Measurements from ENCODE around the gene TIMM13. TPM values are rescaled to one million over a fixed set of nuclear protein-coding genes. Genes with fewer than 3 reads are reported as not detected.

Gene TIMM13
- total and polyA plus RNA-seq, 2 donors (not counting 3 experiments of a cell fraction or from before 2014, with no cell fraction given): 154 to 160 TPM

GRCh38 chr19:2413159-2413558 is 14.2 kb downstream of the TIMM13 start:
- peaks cover 0 to 1% of the 10 kb centered on the region in 2 experiments for H3K36me3 ChIP-seq (ENCODE audit: control insufficient read depth in 2 of 2, extremely low read depth in 1 of 2, insufficient read depth in 2 of 2, low read length in 2 of 2)
- no peak overlapping the region for H2AFZ ChIP-seq (ENCODE audit: low read depth, low read length)
- DNase-seq (ENCODE audit: low read depth, low spot score) (no peak), FAIRE-seq (no peak)
- H3K4me3 ChIP-seq (replicated peaks in 1 of 3; ENCODE audit: insufficient read depth in 1 of 3, low read depth in 1 of 3, low read length in 3 of 3): no peak overlapping the region
- H3K9me3 ChIP-seq (replicated peaks; ENCODE audit: control insufficient read depth, insufficient read depth, low read length): no peaks in the 10 kb centered on the region
- dilution Hi-C loops (cut with MboI; ENCODE audit: extremely low pct_ligation_motif_present, low sequenced_read_pairs) (no loop called here), intact Hi-C loops (cut with micrococcal nuclease) (no loop called here)
- H3K4me2 ChIP-seq (ENCODE audit: insufficient read depth, low read length): no peak overlapping the region
- no peaks in the 10 kb centered on the region for H3K79me2 ChIP-seq (ENCODE audit: control insufficient read depth, insufficient read depth, low read length)
- H3K9ac ChIP-seq (replicated peaks; ENCODE audit: extremely low read depth, insufficient read depth, low read length): no peak overlapping the region
- POLR2A ChIA-PET: no interaction called here
- no TSS peak for BruUV-seq (replicated peaks)
- H3K4me1 ChIP-seq (ENCODE audit: control insufficient read depth, extremely low read depth, insufficient read depth, low read length): peaks cover 2% of the 10 kb centered on the region
- H3K27ac ChIP-seq (ENCODE audit: insufficient read depth, low read depth, low read length): no peak overlapping the region
- H4K20me1 ChIP-seq (replicated peaks; ENCODE audit: control insufficient read depth, extremely low read depth, insufficient read depth, low read length): no peaks in the 10 kb centered on the region
- no peak for TF ChIP-seq GATA2 (IDR thresholded peaks at IDR 0.05; ENCODE audit: insufficient read depth, insufficient read length, low read depth, low read length)
- TF ChIP-seq POLR2AphosphoS5 (IDR thresholded peaks at IDR 0.05; ENCODE audit: insufficient read depth, low read depth, low read length): no peak
- no peak for TF ChIP-seq EZH2 (IDR thresholded peaks at IDR 0.05; ENCODE audit: borderline replicate concordance, low read depth, low read length, severe bottlenecking)
- TF ChIP-seq MAX (IDR thresholded peaks at IDR 0.05; ENCODE audit: insufficient read depth, insufficient read length): no peak
- no peak for TF ChIP-seq JUN (IDR thresholded peaks at IDR 0.05; ENCODE audit: borderline replicate concordance, insufficient read depth, insufficient read length, low read depth)
- TF ChIP-seq MYC (IDR thresholded peaks at IDR 0.05; ENCODE audit: low read depth, low read length): no peak
- no peak for TF ChIP-seq FOS (IDR thresholded peaks at IDR 0.05; ENCODE audit: borderline replicate concordance, insufficient read depth, low read length)
- no peak for TF ChIP-seq CTCF (IDR thresholded peaks at IDR 0.05; ENCODE audit: extremely low read depth in 1 of 2, insufficient read depth in 1 of 2, low read depth in 1 of 2, low read length in 2 of 2)
- no peak for TF ChIP-seq POLR2A (IDR thresholded peaks at IDR 0.05; ENCODE audit: low read depth, low read length)
- no peaks in the 10 kb centered on the region for H3K9me1 ChIP-seq (replicated peaks; ENCODE audit: control insufficient read depth, extremely low read depth, insufficient read depth, low read length)
- CTCF ChIA-PET: no interaction called here
- H3K27me3 ChIP-seq (ENCODE audit: control insufficient read depth in 2 of 2, insufficient read depth in 2 of 2, low read length in 2 of 2): no peaks in the 10 kb centered on the region

Data from endothelial cell of umbilical vein (primary cell).